Measurements from ENCODE around the gene FYB1.

FYB1 gene

DNA sequence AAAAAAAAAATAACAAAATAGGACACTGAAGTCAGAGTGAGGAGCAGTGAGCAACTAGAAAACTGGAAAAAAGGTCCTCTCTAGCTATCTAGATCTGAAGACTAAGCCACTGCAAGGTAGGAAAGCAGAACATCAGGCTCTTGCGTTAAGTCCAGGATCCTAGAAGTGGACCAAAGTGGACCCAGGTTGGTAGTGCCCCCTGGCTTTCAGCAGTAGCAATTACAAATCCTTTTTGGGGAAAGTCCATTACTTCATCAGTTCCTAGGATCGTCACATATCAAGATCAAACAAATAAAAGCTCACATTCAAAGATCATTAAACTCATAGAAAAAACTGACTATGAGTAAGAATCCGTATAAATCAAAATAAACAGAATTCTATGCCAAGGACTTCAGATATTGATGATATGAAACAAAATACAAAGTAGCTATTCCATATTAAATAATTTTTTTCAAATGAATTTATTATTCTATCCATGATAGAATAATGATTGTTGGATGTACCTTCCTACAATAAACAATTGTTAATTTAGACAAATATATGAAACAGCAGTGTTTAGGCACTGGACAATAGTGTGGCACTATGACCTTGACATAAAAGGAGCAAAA lies 138.7 kb downstream of the FYB1 start:
- DNase-seq (ENCODE audit: low spot score): peak; percentile 42

GRCh38 chr5:39080168-39080567 lies 139.2 kb downstream of the FYB1 start:
- DNase-seq (ENCODE audit: low spot score): no peak

DNA sequence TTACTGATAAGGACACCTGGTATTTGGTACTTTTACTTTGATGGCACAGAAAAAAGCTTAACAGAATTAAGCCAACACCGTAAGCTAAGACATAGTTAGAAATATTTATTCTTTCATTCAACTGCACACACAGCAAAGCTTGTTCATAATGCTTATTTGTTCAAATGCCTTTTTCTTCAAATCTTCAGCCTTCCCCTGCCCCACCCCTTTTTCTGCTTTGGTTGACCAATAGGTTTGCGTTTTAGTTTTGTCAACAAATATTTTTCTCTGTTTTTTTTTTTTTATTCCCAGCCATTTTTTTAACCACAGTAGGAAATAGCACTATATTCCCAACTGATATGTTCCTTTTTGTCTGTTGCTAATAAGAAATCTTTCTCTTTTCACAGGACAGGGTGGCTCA lies 140.2 kb downstream of the FYB1 start:
- no peak for DNase-seq (ENCODE audit: low spot score)

DNA sequence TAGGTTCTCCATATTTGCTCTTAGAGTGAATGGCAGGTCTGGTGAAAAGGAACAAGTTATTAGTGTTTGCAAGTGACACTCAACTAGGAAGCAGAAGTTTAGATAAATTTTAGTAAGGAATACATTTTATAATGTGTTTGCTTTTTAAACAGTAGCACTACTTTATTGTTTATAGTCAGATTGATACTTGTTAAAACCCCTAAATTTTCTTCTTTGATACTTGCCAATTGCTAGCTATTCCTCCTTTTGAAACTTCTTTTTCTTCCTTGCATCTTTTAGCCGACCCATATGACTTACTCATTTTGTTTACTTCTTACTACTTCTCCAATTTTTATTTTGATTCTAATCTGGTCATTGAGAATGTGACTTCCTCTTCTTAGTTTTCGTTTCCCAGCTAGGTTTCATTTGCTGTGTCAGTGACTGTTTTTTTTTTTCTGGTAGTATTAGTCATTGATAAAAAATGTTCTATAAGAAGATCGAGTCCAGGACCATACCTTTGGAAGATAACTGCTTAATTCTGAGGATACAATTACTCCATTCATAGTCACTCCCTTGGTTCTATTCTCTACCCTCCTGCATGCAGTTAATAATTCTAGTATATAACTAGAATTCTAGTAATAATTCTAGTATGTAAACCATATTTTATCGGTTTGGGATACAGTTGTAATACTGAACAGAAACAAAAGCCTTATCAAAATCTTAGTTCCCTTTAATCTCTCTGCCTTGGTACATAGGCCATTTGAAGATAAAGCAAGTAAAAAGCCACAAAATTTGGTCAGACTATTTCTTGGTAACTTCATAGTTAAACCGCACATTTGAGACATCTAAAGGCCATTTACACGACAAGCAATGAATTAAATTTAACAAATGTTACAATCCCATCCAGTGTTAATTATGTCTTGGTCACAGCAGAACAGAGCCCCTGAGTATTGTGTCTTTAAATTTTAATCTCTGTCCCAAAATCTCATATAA lies 142.3 kb downstream of the FYB1 start:
- no peak for DNase-seq (ENCODE audit: low spot score)

- DNase-seq (ENCODE audit: low spot score): no peak
Observed at GRCh38 chr5:39076101-39076756, 143.1 kb downstream of the FYB1 start.

DNA sequence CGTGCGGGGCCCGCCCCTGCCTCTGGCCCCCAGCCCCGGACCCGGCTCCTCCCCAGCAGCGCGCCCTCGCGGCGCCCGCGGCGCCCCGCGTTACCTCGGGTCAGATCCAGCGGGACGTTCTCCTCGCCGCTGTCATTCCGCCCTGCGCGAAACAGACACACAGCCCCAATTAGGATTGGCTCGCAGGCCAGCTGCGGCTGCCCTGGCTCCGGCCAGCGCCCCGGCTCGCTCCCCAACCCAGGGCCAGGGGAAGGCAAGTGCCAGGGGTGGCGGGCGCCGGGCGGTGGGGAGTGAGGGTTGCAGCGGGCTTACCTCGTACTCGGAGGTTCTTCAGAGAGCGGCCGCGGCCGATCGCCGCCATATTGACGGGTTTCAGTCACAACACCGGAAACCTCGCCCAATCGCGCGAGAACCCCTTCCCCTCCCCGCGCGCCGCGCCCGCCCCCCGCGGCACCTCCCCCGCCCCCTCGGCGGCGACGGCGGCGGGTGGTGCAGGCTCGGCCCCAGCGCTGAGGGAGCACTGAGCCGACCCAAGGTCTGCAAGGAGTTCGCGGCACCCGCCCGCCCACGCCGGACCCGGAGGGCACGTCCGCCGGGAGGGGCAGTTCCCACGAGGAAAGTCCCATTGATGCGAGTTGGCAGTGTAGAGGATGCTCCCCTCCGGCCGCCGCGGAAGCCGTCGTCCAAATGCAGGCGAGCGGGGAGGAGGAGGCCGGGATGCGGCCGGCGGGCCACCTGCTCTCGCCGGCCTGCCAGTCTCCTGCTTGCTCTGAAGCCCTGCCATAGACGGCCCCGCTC lies 145.1 kb downstream of the FYB1 start, which contains the start of gene RICTOR:
Gene RICTOR, minus strand, starts transcription at position 383 of the 798 bp plus-strand sequence. Its CDS starts 22 bp downstream, at position 361.
- peak; percentile 87 for DNase-seq (ENCODE audit: low spot score)

- DNase-seq (ENCODE audit: low spot score): no peak
Observed at GRCh38 chr5:39073767-39074016, 145.7 kb downstream of the FYB1 start.

GRCh38 chr5:39072925-39073766 lies 146.2 kb downstream of the FYB1 start:
- DNase-seq (ENCODE audit: low spot score): peak; percentile 58

DNA sequence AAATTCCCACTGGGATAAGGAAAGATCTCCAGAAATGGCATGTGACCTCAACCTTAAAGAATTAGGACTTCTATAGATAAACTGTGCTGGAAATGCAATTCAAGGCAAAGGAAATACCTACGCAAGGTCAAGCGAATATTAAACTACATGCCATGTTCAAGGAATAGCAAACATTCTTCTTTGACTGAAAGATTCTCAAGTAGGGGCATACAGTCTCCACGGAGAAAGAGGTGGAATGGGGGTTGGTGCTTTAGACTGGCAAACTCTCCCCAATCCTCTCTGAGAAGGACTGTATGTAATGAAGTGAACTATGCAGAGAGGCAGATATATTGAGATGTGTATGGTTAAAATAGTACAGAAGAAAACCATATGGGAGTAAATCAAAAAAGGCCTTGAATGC lies 151.3 kb downstream of the FYB1 start:
- DNase-seq (ENCODE audit: low spot score): no peak

GRCh38 chr5:39064450-39064849 lies 154.9 kb downstream of the FYB1 start:
- DNase-seq (ENCODE audit: low spot score): no peak

- no peak for DNase-seq (ENCODE audit: low spot score)
Observed at GRCh38 chr5:39063037-39063436, 156.3 kb downstream of the FYB1 start.

DNA sequence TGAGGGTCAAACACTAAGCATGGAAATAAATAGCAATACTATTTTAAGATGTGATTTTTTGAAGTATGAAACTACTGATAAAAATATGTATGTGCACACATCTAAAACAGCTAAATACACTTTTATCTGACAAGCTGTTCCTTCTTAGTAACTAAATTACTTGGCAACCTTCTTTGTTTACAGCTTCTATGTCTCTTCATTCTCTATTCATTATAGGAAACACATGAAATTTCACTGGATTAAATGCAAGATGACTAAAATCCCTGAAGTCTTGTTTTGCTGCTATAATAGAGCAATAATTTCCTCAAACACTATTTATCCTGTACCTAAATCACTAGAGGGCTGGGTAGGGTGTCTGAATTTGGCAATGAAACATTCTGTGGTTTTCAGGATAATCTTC lies 156.8 kb downstream of the FYB1 start:
- no peak for DNase-seq (ENCODE audit: low spot score)

DNA sequence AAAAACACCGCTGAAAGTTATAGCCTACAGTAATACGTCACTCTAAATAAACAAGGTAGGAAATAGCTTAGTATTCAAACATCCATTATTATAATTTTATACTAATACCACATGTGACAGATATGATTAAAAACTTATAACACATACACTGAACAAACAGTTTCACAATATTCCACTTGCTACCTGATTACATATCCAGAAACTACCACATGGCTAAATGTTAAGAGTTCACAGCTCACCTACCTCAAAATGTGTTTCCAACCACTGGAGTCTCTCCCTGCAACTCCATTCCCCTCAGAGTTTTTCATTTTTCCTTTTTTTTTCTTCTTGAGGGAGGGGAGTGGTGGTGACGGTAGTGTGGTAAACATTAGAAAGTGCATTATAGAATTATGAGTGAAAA lies 157.3 kb downstream of the FYB1 start:
- no peak for DNase-seq (ENCODE audit: low spot score)

- no peak for DNase-seq (ENCODE audit: low spot score)
Observed at GRCh38 chr5:39059064-39059463, 160.3 kb downstream of the FYB1 start.

DNA sequence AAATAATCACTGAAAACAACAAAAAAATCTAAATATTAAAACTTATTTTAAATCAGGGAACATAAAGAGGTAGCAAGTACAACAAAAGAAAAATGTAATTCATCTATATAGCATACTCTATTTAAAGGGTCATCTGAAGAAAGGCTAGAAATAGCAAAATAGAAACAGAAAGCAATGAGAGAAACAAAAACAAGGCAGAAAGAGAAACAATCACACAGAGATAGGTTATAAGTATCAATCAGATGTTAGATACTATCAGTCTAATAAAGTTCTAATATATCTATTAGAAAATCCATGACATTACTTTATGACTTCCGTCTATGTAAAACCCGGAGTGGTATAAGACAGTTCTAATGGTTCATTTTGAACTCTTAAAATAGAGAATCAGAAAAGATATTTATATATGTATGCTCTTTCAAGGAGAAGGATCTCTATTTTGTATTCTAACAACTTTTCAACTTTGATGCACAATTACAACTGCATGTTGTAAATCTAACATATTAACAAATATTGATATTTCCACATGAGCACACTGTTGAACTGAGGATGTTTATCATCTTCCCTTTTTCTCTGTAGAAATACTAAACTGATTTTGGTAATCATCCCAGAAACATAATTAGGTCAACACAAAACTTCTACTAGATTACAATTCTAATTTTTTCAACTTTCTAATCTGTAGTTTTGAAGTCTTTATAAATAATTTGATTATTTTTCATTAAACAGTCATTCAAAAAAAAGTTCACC lies 161.0 kb downstream of the FYB1 start:
- no peak for DNase-seq (ENCODE audit: low spot score)

GRCh38 chr5:39057734-39058133 lies 161.6 kb downstream of the FYB1 start:
- DNase-seq (ENCODE audit: low spot score): no peak

DNA sequence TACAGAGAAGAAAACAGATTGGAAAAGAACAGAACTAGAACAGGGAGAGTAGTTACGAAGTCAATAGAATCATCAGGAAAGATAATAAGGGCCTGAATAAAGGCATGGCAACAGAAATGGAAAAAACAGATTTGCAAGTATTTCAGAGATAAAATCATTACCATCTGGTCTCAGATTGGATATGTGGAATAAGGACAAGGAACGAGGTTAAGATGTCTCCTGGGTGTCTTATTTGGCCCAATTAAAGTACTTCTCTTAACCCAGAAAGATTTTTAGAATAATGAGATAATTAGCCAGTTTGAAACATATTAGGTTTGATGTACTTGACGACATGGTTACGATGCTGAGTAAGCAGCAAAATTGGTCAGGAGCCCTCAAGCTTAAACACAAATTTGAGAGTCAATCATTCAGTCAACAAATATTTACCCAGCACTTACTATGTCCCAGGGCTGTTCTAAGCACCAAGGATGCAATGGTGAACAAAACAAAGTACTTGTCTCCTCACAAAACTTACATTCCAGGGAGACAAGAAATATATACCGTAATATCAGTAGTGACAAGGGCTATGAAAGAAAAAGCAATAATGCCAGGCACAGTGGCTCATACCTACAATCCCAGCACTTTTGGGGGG lies 163.5 kb downstream of the FYB1 start:
- no peak for DNase-seq (ENCODE audit: low spot score)

Data from CD4-positive, alpha-beta T cell treated with Interleukin-6 at 100 ng/mL for 8 hours (primary cell).